IMR-90 (cell line): ENCODE results near the gene PFKFB1. TPM values are rescaled to one million over a fixed set of nuclear protein-coding genes. Genes with fewer than 3 reads are reported as not detected.

ENCODE experiments used
- ATAC-seq: fragments of 200-7000 bp; cut with Tn5 transposase; 2 replicates; pipeline ENCODE4 v1.9.1; 2020; ENCODE audit warnings: low read depth, mild to moderate bottlenecking, moderate library complexity
- BruUV-seq: library from RNA; stranded (reverse); fragments of 400-500 nt; replicated peaks from 2 replicates; lab custom pipeline; 2021; lab: Mats Ljungman, UMichigan
- CTCF ChIA-PET: fragments of 300-600 bp; formaldehyde crosslinking; extraction: SDS; loops from one replicate; lab custom pipeline; 2021; ENCODE audit warnings: antibody characterized with exemption; lab: Yijun Ruan, JAX
- POLR2A ChIA-PET: fragments of 300-600 bp; sonication (Branson Sonifier 250); formaldehyde crosslinking; loops from one replicate; lab custom pipeline; 2022; ENCODE audit warnings: antibody characterized with exemption; ENCODE audit not compliant: unreplicated experiment; lab: Charles Lee
- DNase-seq: peaks from one replicate; pipeline ENCODE4 v3.0.0; 2013
- H2AFZ ChIP-seq: replicated peaks from 2 replicates; pipeline ENCODE3; 2013; ENCODE audit warnings: low read length, mild to moderate bottlenecking; ENCODE audit not compliant: poor library complexity
- H2AK5ac ChIP-seq: 2 replicates; pipeline ENCODE4 v1.6.1; 2013; ENCODE audit warnings: low read depth, low read length, inconsistent platforms
- H2AK9ac ChIP-seq: replicated peaks from 2 replicates; pipeline ENCODE3; 2013; ENCODE audit warnings: mild to moderate bottlenecking, low read depth, low read length, moderate library complexity; ENCODE audit not compliant: poor library complexity
- H2BK120ac ChIP-seq: 2 replicates; pipeline ENCODE4 v1.6.1; 2013; ENCODE audit warnings: low read depth, low read length, inconsistent platforms
- H2BK15ac ChIP-seq: 3 replicates; pipeline ENCODE4 v1.6.1; 2013; ENCODE audit warnings: low read depth, low read length, inconsistent platforms
- H2BK20ac ChIP-seq: 2 replicates; pipeline ENCODE4 v1.6.1; 2013; ENCODE audit warnings: low read depth, mild to moderate bottlenecking, inconsistent platforms, low read length, moderate library complexity
- H2BK5ac ChIP-seq: 2 replicates; pipeline ENCODE4 v1.6.1; 2013; ENCODE audit warnings: mild to moderate bottlenecking, low read depth, low read length, inconsistent platforms; ENCODE audit not compliant: poor library complexity, severe bottlenecking
- H3K14ac ChIP-seq: replicated peaks from 2 replicates; pipeline ENCODE4 v1.6.1; 2013; ENCODE audit warnings: low read depth, low read length, inconsistent platforms
- H3K18ac ChIP-seq: 2 replicates; pipeline ENCODE4 v1.6.1; 2013; ENCODE audit warnings: low read depth, low read length, control low read depth
- H3K23ac ChIP-seq: 2 replicates; pipeline ENCODE4 v1.6.1; 2013; ENCODE audit warnings: low read depth, low read length, inconsistent platforms
- H3K27ac ChIP-seq: 2 replicates; pipeline ENCODE4 v1.5.1; 2013; ENCODE audit warnings: mild to moderate bottlenecking, control low read depth, low read length; ENCODE audit not compliant: insufficient read depth
- H3K27me3 ChIP-seq: 2 replicates; pipeline ENCODE4 v1.6.1; 2013; ENCODE audit warnings: low read length; ENCODE audit not compliant: control insufficient read depth, insufficient read depth
- H3K36me3 ChIP-seq: 2 replicates; pipeline ENCODE4 v1.6.1; 2013; ENCODE audit warnings: low read length, mixed read lengths; ENCODE audit not compliant: control insufficient read depth, insufficient read depth
- H3K4ac ChIP-seq: 2 replicates; pipeline ENCODE4 v1.6.1; 2013; ENCODE audit warnings: low read depth, low read length, inconsistent platforms
- H3K4me1 ChIP-seq: 2 replicates; pipeline ENCODE4 v1.6.1; 2013; ENCODE audit warnings: low read length, mixed read lengths; ENCODE audit not compliant: control insufficient read depth, insufficient read depth
- H3K4me2 ChIP-seq: 2 replicates; pipeline ENCODE4 v1.6.1; 2013; ENCODE audit warnings: low read depth, mild to moderate bottlenecking, control low read depth, low read length, moderate library complexity
- H3K4me3 ChIP-seq: 2 replicates; pipeline ENCODE4 v1.5.1; 2013; ENCODE audit warnings: low read depth, mild to moderate bottlenecking, control low read depth, low read length, moderate library complexity; ENCODE audit not compliant: insufficient read depth
- H3K56ac ChIP-seq: 2 replicates; pipeline ENCODE4 v1.6.1; 2013; ENCODE audit warnings: low read length, inconsistent platforms; ENCODE audit not compliant: insufficient read depth; ENCODE audit errors: extremely low read depth
- H3K79me1 ChIP-seq, 2 experiments: 2 replicates each; pipeline ENCODE4 v1.6.1; 2013; ENCODE audit warnings: low read length in 2 of 2, inconsistent platforms in 1 of 2, low read depth in 1 of 2
- H3K9ac ChIP-seq: 2 replicates; pipeline ENCODE4 v1.6.1; 2013; ENCODE audit warnings: low read depth, low read length, control low read depth
- H3K9me1 ChIP-seq: 2 replicates; pipeline ENCODE4 v1.6.1; 2013; ENCODE audit warnings: low read length, inconsistent platforms; ENCODE audit not compliant: insufficient read depth
- H3K9me3 ChIP-seq: 2 replicates; pipeline ENCODE4 v1.6.1; 2013; ENCODE audit warnings: low read length; ENCODE audit not compliant: control insufficient read depth, insufficient read depth
- H4K20me1 ChIP-seq: 2 replicates; pipeline ENCODE4 v1.6.1; 2013; ENCODE audit warnings: low read length, inconsistent platforms; ENCODE audit not compliant: insufficient read depth
- H4K5ac ChIP-seq: 2 replicates; pipeline ENCODE4 v1.6.1; 2013; ENCODE audit warnings: mild to moderate bottlenecking, low read depth, low read length, control low read depth
- H4K8ac ChIP-seq, 2 experiments: 2 replicates each; pipeline ENCODE4 v1.6.1; 2013; ENCODE audit warnings: low read depth in 2 of 2, low read length in 2 of 2, control low read depth in 1 of 2, inconsistent platforms in 1 of 2
- H4K91ac ChIP-seq: 2 replicates; pipeline ENCODE4 v1.6.1; 2013; ENCODE audit warnings: low read depth, low read length, inconsistent platforms; ENCODE audit not compliant: insufficient read depth
- BHLHE40 ChIP-seq: fragments of 150-350 bp; IDR thresholded peaks from 2 replicates; pipeline ENCODE4 v1.6.1; 2016; ENCODE audit warnings: mild to moderate bottlenecking, low read depth, low read length
- ELK1 ChIP-seq: fragments of 150-350 bp; IDR thresholded peaks from 2 replicates; pipeline ENCODE4 v1.6.1; 2016; ENCODE audit warnings: low read depth, mild to moderate bottlenecking, low read length, moderate library complexity, borderline replicate concordance
- MAZ ChIP-seq: IDR thresholded peaks from 2 replicates; pipeline ENCODE4 v1.6.1; 2012; ENCODE audit warnings: low read depth, mild to moderate bottlenecking, low read length, improper control_type of control experiment, moderate library complexity, borderline replicate concordance
- NFE2L2 ChIP-seq: fragments of 150-350 bp; IDR thresholded peaks from 2 replicates; pipeline ENCODE4 v1.6.1; 2016; ENCODE audit warnings: low read depth, mild to moderate bottlenecking, low read length
- USF2 ChIP-seq: fragments of 150-350 bp; IDR thresholded peaks from 2 replicates; pipeline ENCODE4 v1.6.1; 2017; ENCODE audit warnings: mild to moderate bottlenecking, antibody characterized with exemption, low read length, low read depth
- dilution Hi-C: fragments of 300-500 bp; cut with HindIII; formaldehyde crosslinking; loops from one replicate; pipeline ENCODE4 v1.14.3; 2018; ENCODE audit warnings: low sequenced_read_pairs; ENCODE audit not compliant: unreplicated experiment
- in situ Hi-C: fragments of 300-500 bp; cut with MboI; formaldehyde crosslinking; loops from 3 replicates; pipeline ENCODE4 v1.14.3; 2019; ENCODE audit warnings: low sequenced_read_pairs, inconsistent platforms, mixed read lengths
- intact Hi-C: fragments of 100-400 bp; cut with micrococcal nuclease; formaldehyde crosslinking; loops from 2 replicates; pipeline ENCODE4 v1.10.0; 2022
- polyA plus RNA-seq, 3 experiments: library from polyadenylated mRNA; depleted of rRNA; stranded (reverse); fragments of >200 nt; gene quantifications; 2 replicates each; pipeline ENCODE4 v1.2.3, GENCODE V29; 2012; ENCODE audit warnings: low replicate concordance in 1 of 3
- total RNA-seq: library from RNA; depleted of rRNA; stranded (reverse); fragments of >200 nt; gene quantifications from 2 replicates; pipeline ENCODE4 v1.2.3, GENCODE V29; 2012

The PFKFB1 gene
- total and polyA plus RNA-seq, 2 of the 4 experiments (the other 2 are of a cell fraction), result under 0.01 to 0.15 TPM

- no TSS peak for BruUV-seq
- H2AK9ac ChIP-seq, result no peak overlapping the region
- H3K79me1 ChIP-seq, result no peaks in the 10 kb centered on the region
- H3K9me3 ChIP-seq, result no peaks in the 10 kb centered on the region
- H3K27ac ChIP-seq, result no peak overlapping the region
- no peak overlapping the region for H4K8ac ChIP-seq
- H2AFZ ChIP-seq, result no peak overlapping the region
- peaks cover 2% of the 10 kb centered on the region; the same call in 1 of the 2 replicates for H3K27me3 ChIP-seq
- H4K20me1 ChIP-seq, result no peaks in the 10 kb centered on the region
- dilution Hi-C loops (no loop called here), intact Hi-C loops (no loop called here), in situ Hi-C loops (no loop called here)
- H4K5ac ChIP-seq, result no peak overlapping the region
- no peak overlapping the region for H3K4me3 ChIP-seq
- no peak overlapping the region for H3K18ac ChIP-seq
- no peak overlapping the region for H3K9ac ChIP-seq
- H2BK5ac ChIP-seq, result no peak overlapping the region
- no peaks in the 10 kb centered on the region for H3K4me1 ChIP-seq
- DNase-seq (peak; percentile 1), ATAC-seq (no peak)
- H3K4me2 ChIP-seq, result no peak overlapping the region
- no peak overlapping the region for H2BK20ac ChIP-seq
- no peak for TF ChIP-seq BHLHE40
- no peak for TF ChIP-seq NFE2L2
- TF ChIP-seq USF2, result no peak
- TF ChIP-seq ELK1, result no peak
- TF ChIP-seq MAZ, result no peak
- ChIA-PET CTCF (no interaction called here), POLR2A (no interaction called here)
- H3K23ac ChIP-seq, result no peak overlapping the region
- H3K56ac ChIP-seq, result no peak overlapping the region
- no peak overlapping the region for H2AK5ac ChIP-seq
- no peak overlapping the region for H4K91ac ChIP-seq
- H3K4ac ChIP-seq, result no peak overlapping the region
- H3K14ac ChIP-seq, result no peak overlapping the region
- no peaks in the 10 kb centered on the region for H3K36me3 ChIP-seq
- no peaks in the 10 kb centered on the region for H3K9me1 ChIP-seq
- no peak overlapping the region for H2BK15ac ChIP-seq
- H2BK120ac ChIP-seq, result no peak overlapping the region
These were observed 15.5 kb downstream of the PFKFB1 start for GRCh38 chrX:54978448-54978847.
